ENCODE measurements around the gene NOTCH4.

Gene NOTCH4

DNA sequence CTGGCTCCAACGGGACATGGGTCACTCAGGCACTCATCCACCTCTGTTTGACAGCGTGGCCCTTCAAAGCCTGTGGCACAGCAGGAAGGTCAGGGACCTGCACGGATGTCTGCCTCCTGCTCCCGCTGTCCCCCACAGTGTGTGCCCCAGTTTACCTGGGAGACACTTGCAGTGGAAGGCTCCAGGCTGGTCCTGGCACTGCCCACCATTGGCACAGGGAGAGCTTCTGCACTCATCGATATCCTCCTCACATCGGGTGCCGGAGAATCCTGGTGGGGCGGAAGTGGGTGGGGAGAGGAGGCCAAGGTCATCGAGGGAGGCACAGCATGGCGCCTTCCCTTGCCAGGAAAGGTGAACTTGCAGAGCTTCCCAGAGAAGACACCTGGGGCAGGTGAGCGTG lies 6.9 kb downstream of the NOTCH4 start:
- no peak for TF ChIP-seq OSR1 (CRISPR knock-in tag; IDR thresholded peaks at IDR 0.05)
- TF ChIP-seq, protein P1, sequence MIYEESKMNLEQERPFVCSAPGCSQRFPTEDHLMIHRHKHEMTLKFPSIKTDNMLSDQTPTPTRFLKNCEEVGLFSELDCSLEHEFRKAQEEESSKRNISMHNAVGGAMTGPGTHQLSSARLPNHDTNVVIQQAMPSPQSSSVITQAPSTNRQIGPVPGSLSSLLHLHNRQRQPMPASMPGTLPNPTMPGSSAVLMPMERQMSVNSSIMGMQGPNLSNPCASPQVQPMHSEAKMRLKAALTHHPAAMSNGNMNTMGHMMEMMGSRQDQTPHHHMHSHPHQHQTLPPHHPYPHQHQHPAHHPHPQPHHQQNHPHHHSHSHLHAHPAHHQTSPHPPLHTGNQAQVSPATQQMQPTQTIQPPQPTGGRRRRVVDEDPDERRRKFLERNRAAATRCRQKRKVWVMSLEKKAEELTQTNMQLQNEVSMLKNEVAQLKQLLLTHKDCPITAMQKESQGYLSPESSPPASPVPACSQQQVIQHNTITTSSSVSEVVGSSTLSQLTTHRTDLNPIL (CRISPR knock-in tag; IDR thresholded peaks at IDR 0.05; ENCODE audit: low read depth): no peak
- no peak for TF ChIP-seq ZNF8 (CRISPR knock-in tag; IDR thresholded peaks at IDR 0.05)
- no peak for TF ChIP-seq ARNTL (CRISPR knock-in tag; IDR thresholded peaks at IDR 0.05; ENCODE audit: borderline replicate concordance, low read depth)
- TF ChIP-seq ZFP30 (CRISPR knock-in tag; IDR thresholded peaks at IDR 0.05): no peak
- no peak for TF ChIP-seq GLIS3 (CRISPR knock-in tag; IDR thresholded peaks at IDR 0.05)
- TF ChIP-seq RARB (CRISPR knock-in tag; IDR thresholded peaks at IDR 0.05): no peak
- TF ChIP-seq BACH2 (CRISPR knock-in tag; IDR thresholded peaks at IDR 0.05; ENCODE audit: borderline replicate concordance): no peak
- ATAC-seq: no peak

DNA sequence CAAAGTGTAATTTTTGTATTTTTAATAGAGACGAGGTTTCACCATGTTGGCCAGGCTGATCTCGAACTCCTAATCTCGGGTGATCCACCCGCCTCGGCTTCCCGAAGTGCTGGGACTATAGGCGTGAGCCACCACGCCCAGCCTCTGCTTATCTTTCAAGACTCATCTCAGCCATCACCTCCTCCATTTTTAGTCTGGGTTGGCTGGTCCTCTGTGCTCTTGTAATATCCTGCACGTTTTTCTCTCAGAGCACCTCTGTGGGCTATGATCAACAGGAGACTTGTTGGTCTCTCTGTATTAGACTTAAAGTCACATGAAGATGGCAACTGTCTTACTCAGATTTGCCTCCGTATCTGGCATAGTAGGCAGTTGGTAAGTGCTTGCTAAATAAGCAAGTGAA lies 7.6 kb downstream of the NOTCH4 start:
- TF ChIP-seq BACH2 (CRISPR knock-in tag; IDR thresholded peaks at IDR 0.05; ENCODE audit: borderline replicate concordance) (no peak), ZC3H10 (CRISPR knock-in tag; IDR thresholded peaks at IDR 0.05) (no peak), ESRRG (CRISPR knock-in tag; IDR thresholded peaks at IDR 0.05) (no peak), ZNF70 (CRISPR knock-in tag; IDR thresholded peaks at IDR 0.05) (no peak), PPARA (CRISPR knock-in tag; IDR thresholded peaks at IDR 0.05; ENCODE audit: borderline replicate concordance) (no peak), TCF4 (CRISPR knock-in tag; IDR thresholded peaks at IDR 0.05; ENCODE audit: borderline replicate concordance) (no peak), ZNF8 (CRISPR knock-in tag; IDR thresholded peaks at IDR 0.05) (no peak), ZFP30 (CRISPR knock-in tag; IDR thresholded peaks at IDR 0.05) (no peak), ISL1 (CRISPR knock-in tag; IDR thresholded peaks at IDR 0.05) (no peak), ZNF565 (CRISPR knock-in tag; conservative IDR thresholded peaks at IDR 0.05; ENCODE audit: low read depth) (no peak), ZFP3 (CRISPR knock-in tag; IDR thresholded peaks at IDR 0.05) (no peak), TOX (CRISPR knock-in tag; IDR thresholded peaks at IDR 0.05; ENCODE audit: borderline replicate concordance) (no peak), ARNTL (CRISPR knock-in tag; IDR thresholded peaks at IDR 0.05; ENCODE audit: borderline replicate concordance, low read depth) (no peak)
- TF ChIP-seq, protein P2, sequence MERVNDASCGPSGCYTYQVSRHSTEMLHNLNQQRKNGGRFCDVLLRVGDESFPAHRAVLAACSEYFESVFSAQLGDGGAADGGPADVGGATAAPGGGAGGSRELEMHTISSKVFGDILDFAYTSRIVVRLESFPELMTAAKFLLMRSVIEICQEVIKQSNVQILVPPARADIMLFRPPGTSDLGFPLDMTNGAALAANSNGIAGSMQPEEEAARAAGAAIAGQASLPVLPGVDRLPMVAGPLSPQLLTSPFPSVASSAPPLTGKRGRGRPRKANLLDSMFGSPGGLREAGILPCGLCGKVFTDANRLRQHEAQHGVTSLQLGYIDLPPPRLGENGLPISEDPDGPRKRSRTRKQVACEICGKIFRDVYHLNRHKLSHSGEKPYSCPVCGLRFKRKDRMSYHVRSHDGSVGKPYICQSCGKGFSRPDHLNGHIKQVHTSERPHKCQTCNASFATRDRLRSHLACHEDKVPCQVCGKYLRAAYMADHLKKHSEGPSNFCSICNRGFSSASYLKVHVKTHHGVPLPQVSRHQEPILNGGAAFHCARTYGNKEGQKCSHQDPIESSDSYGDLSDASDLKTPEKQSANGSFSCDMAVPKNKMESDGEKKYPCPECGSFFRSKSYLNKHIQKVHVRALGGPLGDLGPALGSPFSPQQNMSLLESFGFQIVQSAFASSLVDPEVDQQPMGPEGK (CRISPR knock-in tag; IDR thresholded peaks at IDR 0.05; ENCODE audit: borderline replicate concordance): no peak
- TF ChIP-seq, protein P3, sequence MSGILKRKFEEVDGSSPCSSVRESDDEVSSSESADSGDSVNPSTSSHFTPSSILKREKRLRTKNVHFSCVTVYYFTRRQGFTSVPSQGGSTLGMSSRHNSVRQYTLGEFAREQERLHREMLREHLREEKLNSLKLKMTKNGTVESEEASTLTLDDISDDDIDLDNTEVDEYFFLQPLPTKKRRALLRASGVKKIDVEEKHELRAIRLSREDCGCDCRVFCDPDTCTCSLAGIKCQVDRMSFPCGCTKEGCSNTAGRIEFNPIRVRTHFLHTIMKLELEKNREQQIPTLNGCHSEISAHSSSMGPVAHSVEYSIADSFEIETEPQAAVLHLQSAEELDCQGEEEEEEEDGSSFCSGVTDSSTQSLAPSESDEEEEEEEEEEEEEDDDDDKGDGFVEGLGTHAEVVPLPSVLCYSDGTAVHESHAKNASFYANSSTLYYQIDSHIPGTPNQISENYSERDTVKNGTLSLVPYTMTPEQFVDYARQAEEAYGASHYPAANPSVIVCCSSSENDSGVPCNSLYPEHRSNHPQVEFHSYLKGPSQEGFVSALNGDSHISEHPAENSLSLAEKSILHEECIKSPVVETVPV (CRISPR knock-in tag; IDR thresholded peaks at IDR 0.05): no peak
- TF ChIP-seq, protein P1 (CRISPR knock-in tag; IDR thresholded peaks at IDR 0.05; ENCODE audit: low read depth): no peak
- TF ChIP-seq, protein P4, sequence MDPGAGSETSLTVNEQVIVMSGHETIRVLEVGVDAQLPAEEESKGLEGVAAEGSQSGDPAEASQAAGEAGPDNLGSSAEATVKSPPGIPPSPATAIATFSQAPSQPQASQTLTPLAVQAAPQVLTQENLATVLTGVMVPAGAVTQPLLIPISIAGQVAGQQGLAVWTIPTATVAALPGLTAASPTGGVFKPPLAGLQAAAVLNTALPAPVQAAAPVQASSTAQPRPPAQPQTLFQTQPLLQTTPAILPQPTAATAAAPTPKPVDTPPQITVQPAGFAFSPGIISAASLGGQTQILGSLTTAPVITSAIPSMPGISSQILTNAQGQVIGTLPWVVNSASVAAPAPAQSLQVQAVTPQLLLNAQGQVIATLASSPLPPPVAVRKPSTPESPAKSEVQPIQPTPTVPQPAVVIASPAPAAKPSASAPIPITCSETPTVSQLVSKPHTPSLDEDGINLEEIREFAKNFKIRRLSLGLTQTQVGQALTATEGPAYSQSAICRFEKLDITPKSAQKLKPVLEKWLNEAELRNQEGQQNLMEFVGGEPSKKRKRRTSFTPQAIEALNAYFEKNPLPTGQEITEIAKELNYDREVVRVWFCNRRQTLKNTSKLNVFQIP (CRISPR knock-in tag; IDR thresholded peaks at IDR 0.05; ENCODE audit: borderline replicate concordance, low read depth): no peak
- TF ChIP-seq, protein P5, sequence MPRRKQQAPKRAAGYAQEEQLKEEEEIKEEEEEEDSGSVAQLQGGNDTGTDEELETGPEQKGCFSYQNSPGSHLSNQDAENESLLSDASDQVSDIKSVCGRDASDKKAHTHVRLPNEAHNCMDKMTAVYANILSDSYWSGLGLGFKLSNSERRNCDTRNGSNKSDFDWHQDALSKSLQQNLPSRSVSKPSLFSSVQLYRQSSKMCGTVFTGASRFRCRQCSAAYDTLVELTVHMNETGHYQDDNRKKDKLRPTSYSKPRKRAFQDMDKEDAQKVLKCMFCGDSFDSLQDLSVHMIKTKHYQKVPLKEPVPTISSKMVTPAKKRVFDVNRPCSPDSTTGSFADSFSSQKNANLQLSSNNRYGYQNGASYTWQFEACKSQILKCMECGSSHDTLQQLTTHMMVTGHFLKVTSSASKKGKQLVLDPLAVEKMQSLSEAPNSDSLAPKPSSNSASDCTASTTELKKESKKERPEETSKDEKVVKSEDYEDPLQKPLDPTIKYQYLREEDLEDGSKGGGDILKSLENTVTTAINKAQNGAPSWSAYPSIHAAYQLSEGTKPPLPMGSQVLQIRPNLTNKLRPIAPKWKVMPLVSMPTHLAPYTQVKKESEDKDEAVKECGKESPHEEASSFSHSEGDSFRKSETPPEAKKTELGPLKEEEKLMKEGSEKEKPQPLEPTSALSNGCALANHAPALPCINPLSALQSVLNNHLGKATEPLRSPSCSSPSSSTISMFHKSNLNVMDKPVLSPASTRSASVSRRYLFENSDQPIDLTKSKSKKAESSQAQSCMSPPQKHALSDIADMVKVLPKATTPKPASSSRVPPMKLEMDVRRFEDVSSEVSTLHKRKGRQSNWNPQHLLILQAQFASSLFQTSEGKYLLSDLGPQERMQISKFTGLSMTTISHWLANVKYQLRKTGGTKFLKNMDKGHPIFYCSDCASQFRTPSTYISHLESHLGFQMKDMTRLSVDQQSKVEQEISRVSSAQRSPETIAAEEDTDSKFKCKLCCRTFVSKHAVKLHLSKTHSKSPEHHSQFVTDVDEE (CRISPR knock-in tag; IDR thresholded peaks at IDR 0.05): no peak
- ATAC-seq: no peak

Data from SK-N-SH treated with all-trans-retinoic acid at 6 μM for 48 hours (cell line).